Small intestine (tissue), 16 donors: ENCODE data around the gene NLRC4. TPM values are rescaled to one million over a fixed set of nuclear protein-coding genes. Genes with fewer than 3 reads are reported as not detected.
A peak's percentile ranks its signal among the peaks of the same experiment; 100 is the strongest.
"Not testable (repeated sequence)": the region's sequence is repeated elsewhere in the genome, so short reads cannot be mapped to it uniquely, and the experiment has no call there.

Experiments used
- DNase-seq, 2 donors: peaks; one replicate each; pipeline versions ENCODE4 v3.0.0 to v3.0.0-alpha.2; 2013
- FAIRE-seq: peaks from 2 replicates; lab custom pipeline; 2012; peaks lifted over from hg19 to GRCh38; lab: Jason Lieb, UNC
- H3K27ac ChIP-seq, 3 donors: one replicate each; pipeline ENCODE4 v1.5.1; 2013; ENCODE audit warnings: low read length in 2 of 3, mild to moderate bottlenecking in 2 of 3, control low read depth in 1 of 3, inconsistent platforms in 1 of 3, low read depth in 1 of 3, moderate library complexity in 1 of 3
- H3K27me3 ChIP-seq, 3 donors: one replicate each; pipeline ENCODE4 v1.6.1; 2013; ENCODE audit warnings: low read length in 3 of 3, inconsistent platforms in 1 of 3; ENCODE audit not compliant: control insufficient read depth in 3 of 3, insufficient read depth in 3 of 3
- H3K36me3 ChIP-seq, 3 donors: one replicate each; pipeline ENCODE4 v1.6.1; 2013; ENCODE audit warnings: low read length in 3 of 3, inconsistent platforms in 1 of 3, low read depth in 1 of 3, mild to moderate bottlenecking in 1 of 3, moderate library complexity in 1 of 3; ENCODE audit not compliant: control insufficient read depth in 3 of 3, insufficient read depth in 2 of 3
- H3K4me1 ChIP-seq, 3 donors: one replicate each; pipeline ENCODE4 v1.6.1; 2013; ENCODE audit warnings: low read length in 2 of 3, inconsistent platforms in 1 of 3, low read depth in 1 of 3, mild to moderate bottlenecking in 1 of 3, moderate library complexity in 1 of 3; ENCODE audit not compliant: control insufficient read depth in 3 of 3, insufficient read depth in 2 of 3
- H3K4me3 ChIP-seq, 3 donors: one replicate each; pipeline ENCODE4 v1.5.1; 2013; ENCODE audit warnings: low read length in 3 of 3, control low read depth in 1 of 3, inconsistent platforms in 1 of 3, low read depth in 1 of 3, mild to moderate bottlenecking in 1 of 3, moderate library complexity in 1 of 3
- H3K9me3 ChIP-seq, 2 donors: one replicate each; pipeline ENCODE4 v1.6.1; 2013; ENCODE audit warnings: low read depth in 1 of 2, low read length in 1 of 2; ENCODE audit not compliant: control insufficient read depth in 2 of 2, insufficient read depth in 1 of 2
- WGBS, 3 donors: extraction: QIAGEN DNeasy Blood & Tissue Kit; methylation state at CpG; one replicate each; pipeline ENCODE4 v1.1.7; 2013; 5-methylcytosine and 5-hydroxymethylcytosine counted together
- long read RNA-seq, 10 donors: transcript quantifications; one replicate each; lab custom pipeline, GENCODE V29; 2026
- polyA plus RNA-seq, 4 donors: library from polyadenylated mRNA; stranded (reverse) in 3 of 4; unstranded in 1 of 4; fragments of 200-250 nt in 3 of 4; fragments of 120-200 nt in 1 of 4; gene quantifications; one replicate each; pipeline versions ENCODE4 v1.2.1 to v1.2.3, GENCODE V29; 2013
- donor health status: healthy with polysubstance abuse.
- donor health status: control.
- donor health status: control.
- donor health status: Bipolar disorder and iron deficiency.
- donor health status: healthy.

Gene NLRC4, protein sequence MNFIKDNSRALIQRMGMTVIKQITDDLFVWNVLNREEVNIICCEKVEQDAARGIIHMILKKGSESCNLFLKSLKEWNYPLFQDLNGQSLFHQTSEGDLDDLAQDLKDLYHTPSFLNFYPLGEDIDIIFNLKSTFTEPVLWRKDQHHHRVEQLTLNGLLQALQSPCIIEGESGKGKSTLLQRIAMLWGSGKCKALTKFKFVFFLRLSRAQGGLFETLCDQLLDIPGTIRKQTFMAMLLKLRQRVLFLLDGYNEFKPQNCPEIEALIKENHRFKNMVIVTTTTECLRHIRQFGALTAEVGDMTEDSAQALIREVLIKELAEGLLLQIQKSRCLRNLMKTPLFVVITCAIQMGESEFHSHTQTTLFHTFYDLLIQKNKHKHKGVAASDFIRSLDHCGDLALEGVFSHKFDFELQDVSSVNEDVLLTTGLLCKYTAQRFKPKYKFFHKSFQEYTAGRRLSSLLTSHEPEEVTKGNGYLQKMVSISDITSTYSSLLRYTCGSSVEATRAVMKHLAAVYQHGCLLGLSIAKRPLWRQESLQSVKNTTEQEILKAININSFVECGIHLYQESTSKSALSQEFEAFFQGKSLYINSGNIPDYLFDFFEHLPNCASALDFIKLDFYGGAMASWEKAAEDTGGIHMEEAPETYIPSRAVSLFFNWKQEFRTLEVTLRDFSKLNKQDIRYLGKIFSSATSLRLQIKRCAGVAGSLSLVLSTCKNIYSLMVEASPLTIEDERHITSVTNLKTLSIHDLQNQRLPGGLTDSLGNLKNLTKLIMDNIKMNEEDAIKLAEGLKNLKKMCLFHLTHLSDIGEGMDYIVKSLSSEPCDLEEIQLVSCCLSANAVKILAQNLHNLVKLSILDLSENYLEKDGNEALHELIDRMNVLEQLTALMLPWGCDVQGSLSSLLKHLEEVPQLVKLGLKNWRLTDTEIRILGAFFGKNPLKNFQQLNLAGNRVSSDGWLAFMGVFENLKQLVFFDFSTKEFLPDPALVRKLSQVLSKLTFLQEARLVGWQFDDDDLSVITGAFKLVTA
- polyA plus RNA-seq: 1 to 10 TPM in 2 of 4 donors, under 1 TPM in 2; 0.22 to 1.1 (median 0.89) TPM
- long read RNA-seq, donor 1: 0 reads
- long read RNA-seq, donor 2: 0 reads
- long read RNA-seq, donor 3: 0 reads
- long read RNA-seq, donor 4: 0 reads
- long read RNA-seq, donor 5: 0 reads
- long read RNA-seq, donor 6, partial matches to known transcripts: 0 of 1 reads
- long read RNA-seq, donor 6, other reads (novel, unspliced or antisense): 0 of 1 reads
- long read RNA-seq, donor 7: 0 reads
- long read RNA-seq, donor 8: 0 reads
- long read RNA-seq, donor 9: 0 reads
- long read RNA-seq, donor 10: 0 reads

GRCh38 chr2:32264422-32265105, at the start of gene NLRC4:
Gene NLRC4 (minus strand): TSS chr2:32264886. CDS start chr2:32256775, 8,111 bp downstream.
- peaks cover 0 to 3% (median 0%) of the 10 kb centered on the region in 3 donors for H3K27me3 ChIP-seq
- no peaks in the 10 kb centered on the region for H3K4me1 ChIP-seq
- H3K36me3 ChIP-seq: no peaks in the 10 kb centered on the region
- no peaks in the 10 kb centered on the region for H3K9me3 ChIP-seq
- peak within 1 kb of the TSS in 1 of 3 donors; percentile 40 for H3K27ac ChIP-seq
- DNase-seq (no peak), FAIRE-seq (no peak)
- WGBS, 3 donors: 71 to 86% (median 79%) methylated on average over 7 of the region's 7 CpGs
- H3K4me3 ChIP-seq: no peak within 1 kb of the TSS

DNA sequence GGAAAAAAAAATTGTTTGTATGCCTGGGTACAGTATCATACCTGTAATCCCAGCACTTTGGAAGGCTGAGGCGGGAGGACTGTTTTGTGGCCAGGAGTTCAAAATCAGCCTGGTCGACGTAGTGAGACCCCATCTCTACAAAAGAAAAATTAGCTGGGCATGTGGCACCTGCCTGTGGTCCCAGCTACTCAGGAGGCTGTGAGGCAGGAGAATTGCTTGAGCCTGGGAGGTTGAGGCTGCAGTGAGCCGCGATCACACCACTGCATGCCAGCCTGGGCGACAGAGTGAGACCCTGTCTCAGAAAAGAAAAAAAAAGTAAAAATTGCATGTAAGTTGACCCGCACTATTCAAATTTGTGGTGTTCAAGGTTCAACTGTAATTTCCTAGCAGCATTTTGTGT, 45.9 kb upstream of the NLRC4 start:
- FAIRE-seq (no peak), DNase-seq (no peak)
- Histone ChIP-seq H3K27me3 (no peaks in the 10 kb centered on the region), H3K27ac (no peak overlapping the region), H3K4me1 (no peaks in the 10 kb centered on the region), H3K9me3 (no peaks in the 10 kb centered on the region), H3K36me3 (peaks cover 0 to 17% (median 2%) of the 10 kb centered on the region in 3 donors), H3K4me3 (no peak overlapping the region)
- 93 to 98% (median 96%) methylated on average over 7 of the region's 7 CpGs for WGBS, 3 donors

- not testable (repeated sequence) for FAIRE-seq, H3K27ac ChIP-seq, H3K27me3 ChIP-seq, H3K4me3 ChIP-seq, H3K9me3 ChIP-seq, H3K4me1 ChIP-seq, DNase-seq
- 97 to 99% (median 98%) methylated on average over 19 to 43 of the region's 43 CpGs for WGBS, 3 donors
- H3K36me3 ChIP-seq: peaks cover 3 to 29% (median 4%) of the 10 kb centered on the region in 3 donors
Measured at GRCh38 chr2:32293966-32294562, 29.4 kb upstream of the NLRC4 start.

DNA sequence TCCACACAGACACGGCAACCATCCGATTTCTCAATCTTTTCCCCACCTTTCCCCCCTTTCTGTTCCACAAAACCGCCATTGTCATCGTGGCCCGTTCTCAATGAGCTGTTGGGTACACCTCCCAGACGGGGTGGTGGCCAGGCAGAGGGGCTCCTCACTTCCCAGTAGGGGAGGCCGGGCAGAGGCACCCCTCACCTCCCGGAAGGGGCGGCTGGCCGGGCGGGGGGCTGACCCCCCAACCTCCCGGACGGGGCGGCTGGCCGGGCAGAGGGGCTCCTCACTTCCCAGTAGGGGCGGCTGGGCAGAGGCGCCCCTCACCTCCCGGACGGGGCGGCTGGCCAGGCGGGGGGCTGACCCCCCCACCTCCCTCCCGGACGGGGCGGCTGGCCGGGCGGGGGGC, 28.8 kb upstream of the NLRC4 start:
- not testable (repeated sequence) for H3K27ac ChIP-seq, H3K9me3 ChIP-seq, H3K27me3 ChIP-seq, H3K4me1 ChIP-seq, FAIRE-seq, H3K4me3 ChIP-seq, DNase-seq
- H3K36me3 ChIP-seq: peaks cover 2 to 24% (median 3%) of the 10 kb centered on the region in 3 donors
- 97 to 99% (median 98%) methylated on average over 11 to 17 of the region's 26 CpGs for WGBS, 3 donors

DNA sequence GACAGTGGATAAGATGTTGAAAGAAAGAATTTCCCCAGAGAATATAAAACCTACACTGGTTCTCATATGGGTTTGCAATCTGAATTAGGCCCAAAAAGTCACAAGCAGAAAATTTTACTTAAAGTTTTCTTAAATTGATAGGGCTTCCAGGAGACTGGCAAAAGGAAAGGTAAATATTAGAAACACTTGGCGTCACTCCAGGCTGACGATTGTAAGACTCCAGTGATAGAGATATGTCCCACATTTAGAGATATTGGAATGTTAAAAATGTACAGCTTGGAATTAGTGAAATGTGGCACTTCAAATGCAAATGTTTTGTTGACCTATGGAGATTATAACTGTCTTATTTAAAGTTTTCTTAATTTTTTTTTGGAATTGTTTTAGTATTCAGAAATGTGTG, 27.1 kb upstream of the NLRC4 start:
- DNase-seq: no peak

DNA sequence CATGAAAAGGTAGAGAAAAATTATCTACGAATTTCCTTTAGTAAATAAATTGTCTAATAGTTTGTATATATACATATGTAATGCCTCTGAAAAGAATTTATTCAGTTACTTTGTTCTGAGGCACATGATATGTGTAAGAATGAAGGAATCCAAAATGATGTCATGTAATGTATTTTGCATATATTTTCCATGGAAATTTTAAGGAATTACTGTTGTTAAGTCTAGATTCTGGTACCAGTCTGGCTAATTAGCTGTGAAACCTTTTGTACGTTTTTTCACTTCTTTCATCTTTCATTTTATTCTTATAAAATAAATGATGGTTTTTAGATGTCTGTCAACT, 25.3 kb upstream of the NLRC4 start:
- WGBS, 3 donors: 80 to 87% (median 85%) methylated on average over 2 of the region's 2 CpGs
- peaks cover 0 to 9% (median 4%) of the 10 kb centered on the region in 3 donors for H3K36me3 ChIP-seq
- no peak overlapping the region for H3K4me3 ChIP-seq
- FAIRE-seq (peak; percentile 59), DNase-seq (no peak)
- no peak overlapping the region for H3K27ac ChIP-seq
- H3K9me3 ChIP-seq: no peaks in the 10 kb centered on the region
- peaks cover 0 to 3% (median 0%) of the 10 kb centered on the region in 3 donors for H3K4me1 ChIP-seq
- H3K27me3 ChIP-seq: no peaks in the 10 kb centered on the region

More for the DNA sequence above, 27.1 kb upstream of the NLRC4 start:
- Histone ChIP-seq H3K27me3 (no peaks in the 10 kb centered on the region), H3K4me1 (peaks cover 0 to 3% (median 0%) of the 10 kb centered on the region in 3 donors), H3K36me3 (peaks cover 2 to 18% (median 3%) of the 10 kb centered on the region in 3 donors), H3K9me3 (peaks cover 0 to 5% of the 10 kb centered on the region in 2 donors), H3K4me3 (no peak overlapping the region), H3K27ac (no peak overlapping the region)
- FAIRE-seq: no peak
- WGBS, 3 donors: 54 to 68% (median 56%) methylated on average over 2 of the region's 2 CpGs

GRCh38 chr2:32289165-32289999, 24.7 kb upstream of the NLRC4 start:
- peaks cover 0 to 3% (median 0%) of the 10 kb centered on the region in 3 donors for H3K4me1 ChIP-seq
- H3K27me3 ChIP-seq: no peaks in the 10 kb centered on the region
- no peak overlapping the region for H3K4me3 ChIP-seq
- WGBS, 3 donors: 28 to 50% (median 42%) methylated on average over 4 of the region's 4 CpGs
- DNase-seq (peak; percentile 59 to 84), FAIRE-seq (peak; percentile 81)
- H3K27ac ChIP-seq: peak overlapping the region in 1 of 3 donors; percentile 31
- peaks cover 0 to 9% (median 4%) of the 10 kb centered on the region in 3 donors for H3K36me3 ChIP-seq
- H3K9me3 ChIP-seq: no peaks in the 10 kb centered on the region
